ENCODE data around the gene DENND5A. TPM values are rescaled to one million over a fixed set of nuclear protein-coding genes. Genes with fewer than 3 reads are reported as not detected.

The DENND5A gene
- total and polyA plus RNA-seq, 2 donors (not counting 1 experiment from before 2014, with no cell fraction given): 125 to 235 TPM

- TF ChIP-seq CTCF (conservative IDR thresholded peaks at IDR 0.05 in 1 of 2, IDR thresholded peaks at IDR 0.05 in 1 of 2; ENCODE audit: low read depth in 1 of 2, low read length in 2 of 2): no peak
- TF ChIP-seq EZH2 (IDR thresholded peaks at IDR 0.05; ENCODE audit: low read length, missing control alignments): no peak
- Histone ChIP-seq H3K79me2 (ENCODE audit: control insufficient read depth, insufficient read depth, low read length) (no peaks in the 10 kb centered on the region), H2AFZ (ENCODE audit: low read length) (no peak overlapping the region), H4K20me1 (ENCODE audit: control insufficient read depth, extremely low read depth, insufficient read depth, low read length) (no peaks in the 10 kb centered on the region), H3K36me3 (ENCODE audit: control insufficient read depth, insufficient read depth, low read length) (no peaks in the 10 kb centered on the region), H3K27me3 (ENCODE audit: control insufficient read depth, insufficient read depth, low read length) (no peaks in the 10 kb centered on the region), H3K9me3 (ENCODE audit: control insufficient read depth, insufficient read depth, low read depth, low read length) (no peaks in the 10 kb centered on the region), H3K9ac (ENCODE audit: insufficient read depth, low read length) (no peak overlapping the region), H3K4me2 (ENCODE audit: extremely low read depth, insufficient read depth, low read length) (no peak overlapping the region), H3K27ac (ENCODE audit: insufficient read depth, low read length) (no peak overlapping the region), H3K4me3 (replicated peaks in 1 of 4; ENCODE audit: control extremely low read depth in 1 of 4, insufficient read depth in 1 of 4, low read depth in 3 of 4, low read length in 4 of 4) (no peak overlapping the region), H3K4me1 (ENCODE audit: control insufficient read depth, extremely low read depth, insufficient read depth, low read length) (no peaks in the 10 kb centered on the region)
- no peak for DNase-seq (ENCODE audit: low read depth in 2 of 2)
Measured at GRCh38 chr11:9285850-9286587, 20.9 kb upstream of the DENND5A start.

GRCh38 chr11:9280655-9281301, 15.6 kb upstream of the DENND5A start:
- H3K36me3 ChIP-seq (ENCODE audit: control insufficient read depth, insufficient read depth, low read length): no peaks in the 10 kb centered on the region
- peak; percentile 81 to 82 for DNase-seq (ENCODE audit: low read depth in 2 of 2)

More at GRCh38 chr11:9280655-9281301, 15.6 kb upstream of the DENND5A start:
- Histone ChIP-seq H3K9ac (ENCODE audit: insufficient read depth, low read length) (no peak overlapping the region), H3K27ac (ENCODE audit: insufficient read depth, low read length) (no peak overlapping the region), H4K20me1 (ENCODE audit: control insufficient read depth, extremely low read depth, insufficient read depth, low read length) (no peaks in the 10 kb centered on the region), H3K79me2 (ENCODE audit: control insufficient read depth, insufficient read depth, low read length) (no peaks in the 10 kb centered on the region), H3K9me3 (ENCODE audit: control insufficient read depth, insufficient read depth, low read depth, low read length) (no peaks in the 10 kb centered on the region), H3K4me1 (ENCODE audit: control insufficient read depth, extremely low read depth, insufficient read depth, low read length) (no peaks in the 10 kb centered on the region), H3K27me3 (ENCODE audit: control insufficient read depth, insufficient read depth, low read length) (no peaks in the 10 kb centered on the region), H2AFZ (ENCODE audit: low read length) (no peak overlapping the region), H3K4me2 (ENCODE audit: extremely low read depth, insufficient read depth, low read length) (peak overlapping the region; percentile 19), H3K4me3 (replicated peaks in 1 of 4; ENCODE audit: control extremely low read depth in 1 of 4, insufficient read depth in 1 of 4, low read depth in 3 of 4, low read length in 4 of 4) (no peak overlapping the region)
- TF ChIP-seq EZH2 (IDR thresholded peaks at IDR 0.05; ENCODE audit: low read length, missing control alignments) (no peak), CTCF (conservative IDR thresholded peaks at IDR 0.05 in 1 of 2, IDR thresholded peaks at IDR 0.05 in 1 of 2; ENCODE audit: low read depth in 1 of 2, low read length in 2 of 2) (no peak)
